ENCODE data around the gene GC.

The GC gene

DNA sequence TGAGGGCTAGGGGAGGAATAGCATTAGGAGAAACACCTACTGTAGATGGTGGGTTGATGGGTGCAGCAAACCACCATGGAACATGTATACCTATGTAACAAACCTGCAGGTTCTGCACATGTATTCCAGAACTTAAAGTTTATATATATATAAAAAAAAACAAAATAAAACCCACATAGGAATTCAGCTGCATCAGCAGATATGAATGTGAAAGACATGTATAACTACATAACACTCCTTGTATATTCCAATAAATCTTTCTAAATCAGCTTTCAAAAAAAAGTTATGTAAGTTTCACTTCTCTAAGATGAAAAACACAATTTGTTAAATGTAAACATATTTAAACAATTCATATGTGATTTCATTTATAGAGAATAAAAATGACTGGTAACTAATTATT, 6.0 kb downstream of the GC start:
- ChIA-PET POLR2A (no interaction called here), CTCF (no interaction called here)
- no peak for DNase-seq (ENCODE audit: extremely low spot score)
- TF ChIP-seq, protein P1, sequence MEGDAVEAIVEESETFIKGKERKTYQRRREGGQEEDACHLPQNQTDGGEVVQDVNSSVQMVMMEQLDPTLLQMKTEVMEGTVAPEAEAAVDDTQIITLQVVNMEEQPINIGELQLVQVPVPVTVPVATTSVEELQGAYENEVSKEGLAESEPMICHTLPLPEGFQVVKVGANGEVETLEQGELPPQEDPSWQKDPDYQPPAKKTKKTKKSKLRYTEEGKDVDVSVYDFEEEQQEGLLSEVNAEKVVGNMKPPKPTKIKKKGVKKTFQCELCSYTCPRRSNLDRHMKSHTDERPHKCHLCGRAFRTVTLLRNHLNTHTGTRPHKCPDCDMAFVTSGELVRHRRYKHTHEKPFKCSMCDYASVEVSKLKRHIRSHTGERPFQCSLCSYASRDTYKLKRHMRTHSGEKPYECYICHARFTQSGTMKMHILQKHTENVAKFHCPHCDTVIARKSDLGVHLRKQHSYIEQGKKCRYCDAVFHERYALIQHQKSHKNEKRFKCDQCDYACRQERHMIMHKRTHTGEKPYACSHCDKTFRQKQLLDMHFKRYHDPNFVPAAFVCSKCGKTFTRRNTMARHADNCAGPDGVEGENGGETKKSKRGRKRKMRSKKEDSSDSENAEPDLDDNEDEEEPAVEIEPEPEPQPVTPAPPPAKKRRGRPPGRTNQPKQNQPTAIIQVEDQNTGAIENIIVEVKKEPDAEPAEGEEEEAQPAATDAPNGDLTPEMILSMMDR (IDR thresholded peaks at IDR 0.05; ENCODE audit: control extremely low read depth, extremely low read depth, low read depth, missing control alignments), result no peak

DNA sequence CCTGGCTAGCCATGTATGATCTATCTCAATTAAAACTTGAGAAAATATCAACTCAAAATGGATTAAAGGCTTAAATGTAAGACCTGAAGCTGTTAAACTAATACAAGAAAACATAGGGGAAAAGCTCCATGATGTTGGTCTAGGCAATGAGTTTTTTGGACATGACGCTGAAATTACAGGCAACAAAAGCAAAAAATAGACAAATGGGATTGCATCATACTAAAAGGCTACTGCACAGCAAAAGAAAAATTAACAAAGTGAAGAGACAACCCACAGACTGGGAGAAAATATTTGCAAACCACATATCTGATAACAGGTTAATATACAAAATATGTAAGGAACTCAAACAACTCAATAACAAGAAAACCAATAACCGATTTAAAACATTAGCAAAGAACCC, 8.4 kb downstream of the GC start:
- DNase-seq (ENCODE audit: extremely low spot score), result no peak

DNA sequence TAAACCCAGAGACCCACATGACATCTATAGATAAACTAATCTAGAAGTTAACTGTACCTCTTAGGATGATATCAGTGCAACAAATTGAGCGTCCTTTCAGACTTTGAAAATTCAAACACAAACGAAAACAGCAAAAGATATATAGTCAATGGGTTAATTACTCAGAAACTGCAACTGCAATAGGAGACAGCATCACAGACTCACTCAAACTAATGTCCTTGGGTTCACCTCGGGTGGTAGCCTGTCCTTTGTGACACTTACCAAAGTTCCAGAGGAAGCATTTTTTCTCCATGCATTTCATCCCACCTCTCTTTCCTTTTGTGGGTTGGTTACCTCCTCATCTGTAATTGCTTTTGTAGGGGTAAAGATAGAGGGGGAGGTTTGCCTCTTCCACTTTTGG, 9.7 kb downstream of the GC start:
- TF ChIP-seq, protein P1 (IDR thresholded peaks at IDR 0.05; ENCODE audit: control extremely low read depth, extremely low read depth, low read depth, missing control alignments), result no peak
- CTCF ChIA-PET, result interaction anchor here (1.0 to 2.5 kb wide), 2 partner anchors 16 to 529 kb away, joined by 4 to 6 read pairs; no protein-coding TSS in a partner anchor
- POLR2A ChIA-PET, result no interaction called here

More for the DNA sequence above, 8.4 kb downstream of the GC start:
- ChIA-PET POLR2A (no interaction called here), CTCF (no interaction called here)
- TF ChIP-seq, protein P1 (IDR thresholded peaks at IDR 0.05; ENCODE audit: control extremely low read depth, extremely low read depth, low read depth, missing control alignments), result no peak

DNA sequence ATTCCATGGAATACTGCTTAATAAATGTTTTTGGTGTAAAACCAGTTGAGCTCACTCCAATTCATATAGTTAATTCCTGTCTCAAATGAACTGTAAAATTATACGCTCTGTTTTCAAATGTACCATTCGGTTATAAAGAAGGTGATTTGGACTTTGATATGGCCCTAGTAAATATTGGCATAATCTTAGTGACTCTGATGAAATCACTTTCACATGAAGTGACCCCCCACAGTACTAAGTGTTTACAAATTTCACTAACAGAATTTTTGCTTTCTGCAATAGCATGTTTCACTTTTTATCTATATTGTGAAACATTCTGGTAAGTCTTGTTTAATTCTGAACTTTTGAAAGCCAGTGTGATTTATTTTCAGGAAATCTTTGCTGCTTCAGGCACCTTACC, 10.9 kb downstream of the GC start:
- CTCF ChIA-PET, result interaction anchor here (1.0 to 2.5 kb wide), 3 partner anchors 17 to 530 kb away, joined by 3 to 10 read pairs (median 6); no protein-coding TSS in a partner anchor
- TF ChIP-seq, protein P1 (IDR thresholded peaks at IDR 0.05; ENCODE audit: control extremely low read depth, extremely low read depth, low read depth, missing control alignments), result no peak
- DNase-seq (ENCODE audit: extremely low spot score), result no peak
- POLR2A ChIA-PET, result no interaction called here

More for the DNA sequence above, 9.7 kb downstream of the GC start:
- DNase-seq (ENCODE audit: extremely low spot score), result no peak

DNA sequence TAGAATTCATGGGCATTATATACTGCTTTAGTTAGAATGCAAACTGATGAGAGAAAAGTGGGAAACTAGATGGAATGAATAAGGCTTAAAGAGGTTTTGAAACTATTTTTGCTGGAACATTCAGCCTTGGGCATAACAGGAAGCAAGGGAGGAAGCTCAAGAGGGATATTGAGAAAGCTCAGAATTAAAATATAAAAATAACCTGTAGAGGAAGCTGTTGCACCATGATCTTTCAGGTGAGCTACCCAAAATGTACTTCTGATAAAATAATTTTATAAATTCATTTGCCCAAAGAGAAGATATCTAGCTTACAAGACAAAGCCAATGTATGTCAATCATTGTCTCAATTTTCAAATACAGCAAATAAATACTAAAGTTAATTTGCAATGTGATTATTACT, 11.3 kb downstream of the GC start:
- TF ChIP-seq, protein P1 (IDR thresholded peaks at IDR 0.05; ENCODE audit: control extremely low read depth, extremely low read depth, low read depth, missing control alignments), result no peak
- no peak for DNase-seq (ENCODE audit: extremely low spot score)
- POLR2A ChIA-PET, result no interaction called here
- CTCF ChIA-PET, result interaction anchor here (1.0 to 2.5 kb wide), 3 partner anchors 18 to 531 kb away, joined by 3 to 10 read pairs (median 6); no protein-coding TSS in a partner anchor

DNA sequence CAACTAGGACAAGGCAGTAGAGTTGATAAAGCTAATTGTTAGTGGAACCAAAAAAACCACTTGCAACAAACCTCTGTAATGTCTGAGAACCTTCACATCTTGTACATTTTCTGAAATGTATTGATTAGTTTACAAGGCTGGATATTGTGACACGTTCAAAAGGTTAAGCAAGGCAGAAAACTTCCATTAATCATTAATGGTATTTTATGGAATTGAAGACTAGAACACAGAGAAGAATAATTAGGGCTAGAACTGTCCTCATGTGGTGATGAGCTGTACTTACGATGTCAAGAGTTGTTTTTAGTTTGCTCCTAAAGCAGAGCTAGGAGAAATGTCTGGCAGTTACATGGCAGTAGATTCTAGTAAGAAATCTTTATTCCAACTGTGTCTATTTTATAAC, 12.3 kb downstream of the GC start:
- TF ChIP-seq, protein P1 (IDR thresholded peaks at IDR 0.05; ENCODE audit: control extremely low read depth, extremely low read depth, low read depth, missing control alignments), result no peak
- CTCF ChIA-PET, result interaction anchor here (1.4 to 2.5 kb wide), 4 partner anchors 12 to 532 kb away, joined by 3 to 10 read pairs (median 6); no protein-coding TSS in a partner anchor
- POLR2A ChIA-PET, result no interaction called here
- no peak for DNase-seq (ENCODE audit: extremely low spot score)

All from GM10248 (cell line).